Smooth muscle cell (in vitro differentiated cells): ENCODE data around the gene LIN9. TPM values are rescaled to one million over a fixed set of nuclear protein-coding genes. Genes with fewer than 3 reads are reported as not detected.

Experiments
- DNase-seq: peaks from one replicate; lab custom pipeline; 2025; ENCODE audit not compliant: unreplicated experiment; lab: John Stamatoyannopoulos, UW
- H2AFZ ChIP-seq: fragments of 200-600 bp; sonication (generic); 2 replicates; pipeline ENCODE4 v1.6.0; 2016; ENCODE audit warnings: antibody characterized with exemption, low read depth, mild to moderate bottlenecking
- H3F3A ChIP-seq: fragments of 200-600 bp; sonication (generic); 2 replicates; pipeline ENCODE4 v1.6.0; 2017; ENCODE audit warnings: antibody characterized with exemption, low read depth
- H3K27ac ChIP-seq: fragments of 200-600 bp; sonication (generic); 2 replicates; pipeline ENCODE4 v1.5.1; 2016; ENCODE audit warnings: low read depth, mild to moderate bottlenecking
- H3K27me3 ChIP-seq: fragments of 200-600 bp; sonication (generic); 2 replicates; pipeline ENCODE4 v1.6.1; 2016; ENCODE audit warnings: low read depth, mild to moderate bottlenecking
- H3K36me3 ChIP-seq: fragments of 200-600 bp; sonication (generic); 2 replicates; pipeline ENCODE4 v1.5.1; 2016; ENCODE audit warnings: low read depth
- H3K4me1 ChIP-seq: fragments of 200-600 bp; sonication (generic); 2 replicates; pipeline ENCODE4 v1.5.1; 2016; ENCODE audit warnings: low read depth
- H3K4me2 ChIP-seq: fragments of 200-600 bp; sonication (generic); 2 replicates; pipeline ENCODE4 v1.6.0; 2016; ENCODE audit warnings: mild to moderate bottlenecking
- H3K4me3 ChIP-seq: fragments of 200-600 bp; sonication (generic); 2 replicates; pipeline ENCODE4 v1.5.1; 2016; ENCODE audit warnings: mild to moderate bottlenecking
- H3K79me2 ChIP-seq: fragments of 200-600 bp; sonication (generic); 2 replicates; pipeline ENCODE4 v1.6.0; 2016; ENCODE audit warnings: low read depth, mild to moderate bottlenecking
- H3K9ac ChIP-seq: fragments of 200-600 bp; sonication (generic); 2 replicates; pipeline ENCODE4 v1.6.0; 2016; ENCODE audit warnings: low read depth
- H3K9me3 ChIP-seq: fragments of 200-600 bp; sonication (generic); replicated peaks from 2 replicates; pipeline ENCODE4 v1.5.1; 2016; ENCODE audit warnings: low read depth
- H4K20me1 ChIP-seq: fragments of 200-600 bp; sonication (generic); 2 replicates; pipeline ENCODE4 v1.6.0; 2016; ENCODE audit warnings: low read depth
- CTCF ChIP-seq: fragments of 200-600 bp; sonication (generic); IDR thresholded peaks from 2 replicates; pipeline ENCODE4 v1.5.1; 2017; ENCODE audit warnings: borderline replicate concordance, mild to moderate bottlenecking, antibody characterized with exemption; ENCODE audit not compliant: insufficient read depth, poor library complexity, severe bottlenecking
- WGBS: methylation state at CpG from one replicate; pipeline ENCODE4 v1.1.7; 2016; ENCODE audit warnings: low lambda C conversion rate; 5-methylcytosine and 5-hydroxymethylcytosine counted together
- polyA plus RNA-seq: library from polyadenylated mRNA; unstranded; fragments of >200 nt; fragmentation: Nextera tagmentation; extraction: Ambion mirVana; gene quantifications from 2 replicates; pipeline ENCODE4 v1.2.1, GENCODE V29; 2016
- total RNA-seq: library from RNA; depleted of rRNA; stranded (reverse); fragments of >200 nt; gene quantifications from 2 replicates; pipeline ENCODE4 v1.2.3, GENCODE V29; 2014

Gene LIN9
- total and polyA plus RNA-seq, 2 experiments from 2014 or later = 3.7 to 7.8 TPM

- no peak for DNase-seq
- TF ChIP-seq CTCF = no peak
- Histone ChIP-seq H3F3A (no peaks in the 10 kb centered on the region), H4K20me1 (no peaks in the 10 kb centered on the region), H3K4me3 (no peak overlapping the region), H3K9ac (no peak overlapping the region), H3K27me3 (no peaks in the 10 kb centered on the region), H3K79me2 (no peaks in the 10 kb centered on the region), H3K9me3 (no peaks in the 10 kb centered on the region), H2AFZ (no peak overlapping the region), H3K27ac (no peak overlapping the region), H3K4me2 (no peak overlapping the region), H3K4me1 (no peaks in the 10 kb centered on the region), H3K36me3 (no peaks in the 10 kb centered on the region)
- 94% methylated on average over 4 of the region's 4 CpGs for WGBS
Measured at GRCh38 chr1:226293553-226293920, 15.4 kb downstream of the LIN9 start.

GRCh38 chr1:226292874-226293552 is 16.0 kb downstream of the LIN9 start:
- Histone ChIP-seq H3K4me3 (no peak overlapping the region), H3K27me3 (no peaks in the 10 kb centered on the region), H3K9me3 (no peaks in the 10 kb centered on the region), H3K27ac (no peak overlapping the region), H2AFZ (no peak overlapping the region), H3K79me2 (no peaks in the 10 kb centered on the region), H3F3A (no peaks in the 10 kb centered on the region), H3K4me2 (no peak overlapping the region), H3K36me3 (no peaks in the 10 kb centered on the region), H4K20me1 (no peaks in the 10 kb centered on the region), H3K9ac (no peak overlapping the region), H3K4me1 (no peaks in the 10 kb centered on the region)
- TF ChIP-seq CTCF = no peak
- no peak for DNase-seq
- 80% methylated on average over 2 of the region's 2 CpGs for WGBS

- H3K36me3 ChIP-seq = no peaks in the 10 kb centered on the region
- TF ChIP-seq CTCF = no peak
- no peak overlapping the region for H3K27ac ChIP-seq
- 91% methylated on average over 4 of the region's 4 CpGs for WGBS
- no peaks in the 10 kb centered on the region for H3K9me3 ChIP-seq
- no peaks in the 10 kb centered on the region for H3K4me1 ChIP-seq
- H4K20me1 ChIP-seq = no peaks in the 10 kb centered on the region
- no peak overlapping the region for H3K4me3 ChIP-seq
- H2AFZ ChIP-seq = no peak overlapping the region
- H3F3A ChIP-seq = no peaks in the 10 kb centered on the region
- no peaks in the 10 kb centered on the region for H3K79me2 ChIP-seq
- no peak overlapping the region for H3K4me2 ChIP-seq
- no peak for DNase-seq
- no peak overlapping the region for H3K9ac ChIP-seq
- no peaks in the 10 kb centered on the region for H3K27me3 ChIP-seq
Measured at GRCh38 chr1:226287587-226287986, 21.4 kb downstream of the LIN9 start.

- Histone ChIP-seq H3K4me2 (no peak overlapping the region), H3K4me1 (no peaks in the 10 kb centered on the region), H3K27ac (no peak overlapping the region), H3K36me3 (no peaks in the 10 kb centered on the region), H3K79me2 (no peaks in the 10 kb centered on the region), H2AFZ (no peak overlapping the region), H4K20me1 (no peaks in the 10 kb centered on the region), H3K4me3 (no peak overlapping the region), H3K9ac (no peak overlapping the region), H3F3A (no peaks in the 10 kb centered on the region), H3K27me3 (no peaks in the 10 kb centered on the region), H3K9me3 (no peaks in the 10 kb centered on the region)
- WGBS = 100% methylated on average over 1 of the region's 1 CpG
- TF ChIP-seq CTCF = no peak
- no peak for DNase-seq
Measured at GRCh38 chr1:226281058-226281457, 27.9 kb downstream of the LIN9 start.
